GM19193 (cell line): Measurements from ENCODE around the gene PIGX.

Experiments used
- POLR2A ChIP-seq: IDR thresholded peaks from 4 replicates; pipeline ENCODE4 v1.6.1; 2011; ENCODE audit not compliant: insufficient read depth, insufficient read length; ENCODE audit errors: extremely low read depth

PIGX gene

DNA sequence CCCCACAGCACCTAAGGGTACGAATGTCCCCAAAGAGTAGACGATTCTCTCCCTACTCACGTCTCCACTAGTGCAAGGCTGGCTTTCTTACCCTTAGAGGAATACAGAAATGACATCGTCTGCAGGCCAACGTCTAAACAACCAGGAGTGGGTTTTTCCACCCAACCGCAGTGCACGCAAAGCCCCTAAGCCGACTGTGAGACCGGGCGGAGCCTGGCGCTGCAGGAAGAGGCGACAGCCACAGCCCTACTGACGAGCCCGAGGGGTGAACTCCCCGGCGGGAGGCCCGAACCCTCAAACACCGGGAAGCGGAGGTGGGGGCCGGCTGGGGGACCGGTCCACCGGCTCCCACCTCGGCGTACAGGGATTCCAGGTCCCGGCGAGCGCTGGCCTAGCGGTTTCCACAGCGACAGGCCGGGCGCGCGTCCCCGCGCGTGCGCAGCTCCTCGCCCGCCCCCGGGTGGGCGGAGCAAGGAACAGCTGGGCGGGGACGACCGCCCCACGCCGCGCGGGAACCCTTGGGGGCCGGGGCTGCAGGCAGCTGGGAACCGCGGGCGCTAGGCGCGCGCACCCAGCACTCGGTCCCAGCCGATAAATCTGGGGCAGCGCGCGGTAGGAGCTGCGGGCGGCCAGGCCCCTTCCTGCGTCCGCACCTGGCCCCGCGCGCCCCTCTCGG is at the start of gene PIGX, which contains the start of gene CEP19:
Gene PIGX (plus strand): TSS at position 540 of the 676 bp plus-strand sequence.
Gene CEP19 (minus strand): TSS at position 413 of the 676 bp plus-strand sequence. CDS start 3,593 bp downstream, outside the sequence.
- peak; percentile 86 for TF ChIP-seq POLR2A

DNA sequence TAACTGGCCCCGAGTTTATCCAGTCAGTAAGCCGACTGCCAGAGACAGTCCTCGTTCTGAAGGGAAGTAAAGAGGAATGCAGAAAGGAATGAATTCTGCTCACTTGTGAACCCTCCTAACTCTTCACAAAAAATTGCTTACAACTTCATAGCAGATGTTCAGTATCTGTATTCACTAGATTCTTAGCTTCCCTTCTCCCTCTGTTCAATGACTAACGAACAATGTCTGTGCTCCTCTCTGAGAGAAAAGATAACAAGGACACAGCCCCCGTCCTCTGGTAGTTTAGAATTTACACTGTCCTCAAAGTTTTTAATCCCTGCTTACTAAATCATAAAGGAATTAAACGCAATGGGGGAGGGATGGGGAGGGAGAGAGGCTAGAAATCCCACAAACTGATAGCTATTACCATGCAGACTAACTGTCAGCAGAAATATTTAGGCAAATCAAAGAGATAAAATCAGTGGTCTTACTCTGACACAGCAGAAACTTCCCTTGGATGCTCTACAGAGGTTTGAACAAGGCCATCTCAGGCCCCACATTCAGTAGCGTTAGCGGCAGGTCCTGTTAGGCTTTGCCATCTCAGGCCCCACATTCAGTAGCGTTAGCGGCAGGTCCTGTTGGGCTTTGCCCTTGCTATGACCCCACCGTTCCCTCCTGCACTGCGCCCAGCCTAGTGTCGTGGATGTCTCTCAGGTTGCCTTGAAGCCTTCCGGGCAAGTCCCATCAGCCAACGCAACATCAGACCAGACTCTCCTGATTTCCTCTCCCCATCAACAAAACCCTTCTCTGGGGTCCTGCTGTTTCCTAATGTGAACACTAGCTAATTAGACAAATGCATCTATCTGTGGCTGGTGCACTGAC is 49.2 kb upstream of the PIGX start:
- TF ChIP-seq POLR2A = no peak

DNA sequence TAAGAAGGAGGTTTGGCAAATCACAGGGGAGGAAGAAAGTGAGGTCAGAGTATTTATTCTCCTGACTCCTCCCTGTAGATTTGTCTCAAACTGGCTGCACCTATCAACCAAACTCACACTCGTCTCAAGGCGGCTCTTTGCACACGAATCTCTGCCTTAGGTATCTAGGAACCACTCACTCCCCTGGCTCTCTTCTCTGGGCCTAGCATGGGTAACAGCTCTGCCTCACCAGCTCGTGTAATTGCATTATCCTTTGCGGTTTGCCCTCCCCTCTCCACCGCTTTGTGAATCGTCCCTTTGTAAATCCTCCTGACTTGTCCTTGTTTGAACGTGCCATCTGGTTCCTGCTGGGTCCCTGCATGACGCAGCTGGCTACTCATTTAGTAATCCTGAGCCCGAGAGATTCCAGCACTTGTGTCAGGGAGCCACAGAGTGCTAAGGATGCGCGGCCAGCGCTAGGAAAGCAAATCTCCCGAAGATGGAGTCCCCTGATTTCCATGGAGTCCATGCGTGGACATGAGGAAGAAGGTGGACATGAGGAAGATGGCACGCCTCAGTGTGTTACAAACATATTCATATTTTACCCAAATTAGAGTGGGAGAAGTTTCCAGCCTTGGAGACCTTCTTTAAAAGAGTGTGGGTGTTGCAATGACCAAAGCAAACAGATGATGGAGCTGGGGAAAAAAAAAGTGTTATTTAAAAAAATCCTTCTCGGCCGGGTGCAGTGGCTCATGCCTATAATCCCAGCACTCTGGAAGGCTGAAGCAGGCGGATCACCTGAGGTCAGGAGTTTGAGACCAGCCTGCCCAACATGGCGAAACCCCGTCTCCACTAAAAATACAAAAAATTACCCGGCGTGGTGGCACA is 45.9 kb upstream of the PIGX start:
- no peak for TF ChIP-seq POLR2A

DNA sequence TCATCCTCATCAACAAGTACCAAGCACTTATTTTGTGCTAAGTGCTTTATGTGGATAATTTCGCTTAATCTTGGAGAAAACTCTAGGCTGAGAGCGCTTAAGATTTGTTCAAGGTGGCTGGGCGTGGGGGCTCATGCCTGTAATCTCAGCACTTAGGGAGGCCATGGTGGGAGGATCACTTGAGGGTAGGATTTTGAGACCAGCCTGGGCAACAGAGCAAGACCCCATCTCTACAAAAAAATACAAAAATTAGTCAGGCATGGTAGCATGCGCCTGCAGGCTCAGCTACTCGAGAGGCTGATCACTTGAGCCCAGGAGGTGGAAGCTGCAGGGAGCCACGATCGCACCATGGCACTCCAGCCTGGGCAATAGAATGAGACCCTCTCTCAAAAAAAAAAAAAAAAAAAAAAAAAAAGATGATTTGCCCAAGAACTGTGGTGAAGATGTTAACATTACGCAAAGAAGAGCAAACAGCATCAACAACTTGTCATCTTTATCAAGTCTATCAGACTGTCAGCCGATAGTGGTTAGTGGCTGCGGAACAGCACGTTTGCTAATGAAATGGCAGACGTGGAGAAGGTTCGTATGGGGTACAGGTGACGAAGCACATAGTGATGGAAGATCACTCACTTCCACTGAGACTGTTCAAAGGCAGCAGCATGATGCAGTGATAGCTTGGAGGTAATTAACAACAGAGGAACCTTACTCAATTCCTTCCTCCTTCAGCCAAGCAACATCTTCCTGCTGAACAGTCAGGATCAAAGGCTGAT is 44.9 kb upstream of the PIGX start:
- TF ChIP-seq POLR2A = no peak

DNA sequence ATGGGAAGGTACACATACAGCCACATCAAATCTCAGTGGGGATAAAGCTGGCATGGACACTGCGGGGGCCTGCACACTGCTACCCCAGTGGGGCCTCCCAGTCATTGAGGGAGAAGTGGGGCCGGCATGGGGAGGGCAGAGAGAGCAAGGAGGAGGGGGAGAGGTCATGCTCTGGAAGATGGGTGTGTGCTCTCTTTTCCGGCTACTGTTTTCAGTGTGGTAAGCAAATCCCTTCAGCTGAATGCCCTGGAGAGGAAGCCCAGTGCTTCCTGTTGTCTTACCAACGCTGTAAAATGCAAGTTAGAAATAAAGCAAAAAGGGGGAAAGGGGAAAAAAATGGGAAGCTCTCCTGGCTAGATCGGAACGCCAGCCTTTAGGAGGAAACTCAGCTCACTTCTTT is 41.8 kb upstream of the PIGX start:
- TF ChIP-seq POLR2A = no peak

DNA sequence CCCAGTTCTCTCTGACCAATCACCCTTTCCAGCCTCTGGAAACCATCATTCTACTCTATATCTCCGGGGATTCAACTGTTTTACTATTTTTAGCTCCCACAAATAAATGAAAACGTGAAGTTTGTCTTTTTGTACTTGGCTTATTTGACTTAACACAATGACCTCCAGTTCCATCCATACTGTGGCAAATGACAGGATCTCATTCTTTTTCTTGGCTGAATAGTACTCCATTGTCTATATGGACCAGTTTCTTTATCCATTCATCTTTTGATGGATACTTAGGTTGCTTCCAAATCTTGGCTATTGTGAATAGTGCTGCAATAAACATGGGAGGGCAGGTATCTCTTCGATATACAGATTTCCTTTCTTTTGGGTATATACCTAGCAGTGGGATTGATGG is 38.5 kb upstream of the PIGX start:
- no peak for TF ChIP-seq POLR2A

- no peak for TF ChIP-seq POLR2A
These were observed 34.8 kb upstream of the PIGX start for GRCh38 chr3:196677353-196677752.

DNA sequence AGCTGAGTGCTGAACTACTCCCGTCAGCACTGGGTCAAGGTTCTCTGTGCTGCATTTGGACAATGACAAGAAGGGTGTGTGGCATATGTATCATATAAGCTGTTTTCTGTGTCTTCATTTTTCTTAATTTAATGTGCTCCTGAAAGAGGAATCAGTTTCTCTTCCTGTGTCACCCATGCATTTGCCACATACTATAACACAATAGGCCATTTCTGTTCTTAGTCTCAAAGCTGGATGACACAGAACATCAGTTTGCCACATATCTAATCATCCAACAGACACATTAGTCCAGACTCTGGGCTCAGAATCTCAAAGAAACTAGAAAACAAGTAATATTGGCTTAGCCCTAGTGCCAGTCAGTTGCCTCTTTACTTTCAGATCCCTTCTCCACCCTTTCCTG is 34.2 kb upstream of the PIGX start:
- TF ChIP-seq POLR2A = no peak

DNA sequence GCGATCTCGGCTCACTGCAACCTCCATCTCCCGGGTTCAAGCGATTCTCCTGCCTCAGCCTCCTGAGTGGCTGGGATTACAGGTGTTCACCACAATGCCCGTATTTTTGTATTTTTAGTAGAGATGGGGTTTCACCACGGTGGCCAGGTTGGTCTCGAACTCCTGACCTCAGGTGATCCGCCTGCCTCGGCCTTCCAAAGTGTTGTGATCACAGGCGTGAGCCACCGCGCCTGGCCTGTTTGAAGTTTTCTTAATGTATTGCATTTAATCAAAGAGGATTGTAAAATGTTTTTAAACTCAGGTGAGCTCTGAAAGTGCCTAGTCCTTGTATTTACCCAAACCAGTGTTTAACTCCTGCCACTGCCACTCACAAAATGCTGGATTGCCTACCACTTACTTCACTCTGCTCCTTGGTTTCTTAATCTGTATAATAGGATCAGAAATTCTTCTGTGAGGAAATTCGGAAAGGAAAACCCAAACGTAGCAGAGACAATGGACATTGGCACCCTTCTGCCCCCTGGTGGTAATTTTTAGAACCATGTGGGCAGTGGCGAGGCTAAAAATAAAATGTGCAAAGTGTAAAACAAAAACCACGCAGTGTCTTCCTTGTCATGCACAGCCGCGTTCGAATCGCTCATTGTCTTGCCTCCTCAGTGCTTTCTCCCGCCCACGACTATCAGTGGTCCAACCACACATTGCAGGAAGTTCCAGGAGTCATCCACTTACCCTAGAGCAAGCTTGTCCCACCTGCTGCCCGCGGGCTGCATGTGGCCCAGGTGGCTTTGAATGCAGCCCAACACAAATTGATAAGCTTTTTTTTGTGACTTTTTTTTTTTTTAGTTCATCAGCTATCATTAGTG is 27.4 kb upstream of the PIGX start:
- TF ChIP-seq POLR2A = no peak

GRCh38 chr3:196686436-196686835 is 25.7 kb upstream of the PIGX start:
- no peak for TF ChIP-seq POLR2A

GRCh38 chr3:196688349-196688748 is 23.8 kb upstream of the PIGX start:
- no peak for TF ChIP-seq POLR2A

GRCh38 chr3:196689941-196690660 is 22.1 kb upstream of the PIGX start:
- TF ChIP-seq POLR2A = no peak

DNA sequence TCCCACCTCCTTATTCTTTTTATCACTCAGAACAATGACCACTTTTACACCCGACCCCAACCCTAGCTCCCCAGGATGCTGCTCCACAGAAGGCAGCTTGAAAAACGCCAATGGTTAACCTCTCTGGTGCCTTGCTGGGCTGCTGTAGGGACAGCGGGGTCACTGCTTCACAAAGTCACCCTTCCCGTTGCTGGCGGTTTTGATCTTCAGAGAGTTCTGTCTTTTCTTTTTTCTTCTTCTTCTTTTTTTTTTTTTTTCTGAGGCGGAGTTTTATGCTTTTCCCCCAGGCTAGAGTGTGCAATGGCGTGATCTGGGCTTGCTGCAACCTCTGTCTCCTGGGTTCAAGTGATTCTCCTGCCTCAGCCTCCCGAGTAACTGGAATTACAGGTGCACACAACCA is 20.8 kb upstream of the PIGX start:
- TF ChIP-seq POLR2A = no peak
